Stomach smooth muscle (tissue), 2 donors: ENCODE measurements around the gene OSBPL1A.

Source experiments
- H3K27ac ChIP-seq: one replicate; pipeline ENCODE4 v1.7.0; 2013; ENCODE audit warnings: mild to moderate bottlenecking, low read length, inconsistent platforms
- H3K27me3 ChIP-seq, 2 donors: one replicate each; pipeline ENCODE4 v1.7.0; 2013; ENCODE audit warnings: low read length in 2 of 2; ENCODE audit not compliant: insufficient read depth in 2 of 2, control insufficient read depth in 1 of 2
- H3K36me3 ChIP-seq, 2 donors: one replicate each; pipeline ENCODE4 v1.7.0; 2013; ENCODE audit warnings: low read length in 2 of 2; ENCODE audit not compliant: control insufficient read depth in 2 of 2, insufficient read depth in 2 of 2
- H3K4me1 ChIP-seq: one replicate; pipeline ENCODE4 v1.7.0; 2013; ENCODE audit warnings: low read length; ENCODE audit not compliant: control insufficient read depth, insufficient read depth
- H3K4me3 ChIP-seq, 2 donors: one replicate each; pipeline ENCODE4 v1.7.0; 2013; ENCODE audit warnings: low read length in 2 of 2
- H3K9ac ChIP-seq, 2 donors: one replicate each; pipeline ENCODE4 v1.7.0; 2013; ENCODE audit warnings: low read length in 2 of 2, mild to moderate bottlenecking in 1 of 2
- H3K9me3 ChIP-seq, 2 donors: one replicate each; pipeline ENCODE4 v1.7.0; 2013; ENCODE audit warnings: low read length in 2 of 2; ENCODE audit not compliant: control insufficient read depth in 2 of 2
- donor health status: healthy.
- donor health status: Pancreatic carcinoma.

The OSBPL1A gene

GRCh38 chr18:24189007-24189528 is 208.6 kb downstream of the OSBPL1A start:
- no peak overlapping the region for H3K27ac ChIP-seq
- H3K36me3 ChIP-seq: peaks cover 0 to 2% of the 10 kb centered on the region in 2 donors
- H3K27me3 ChIP-seq: no peaks in the 10 kb centered on the region
- H3K9ac ChIP-seq: no peak overlapping the region
- H3K4me1 ChIP-seq: peaks cover 2% of the 10 kb centered on the region
- H3K9me3 ChIP-seq: no peaks in the 10 kb centered on the region
- H3K4me3 ChIP-seq: no peak overlapping the region

GRCh38 chr18:24188120-24188519 is 209.5 kb downstream of the OSBPL1A start:
- Histone ChIP-seq H3K36me3 (peaks cover 0 to 2% of the 10 kb centered on the region in 2 donors), H3K9me3 (no peaks in the 10 kb centered on the region), H3K4me1 (peaks cover 2% of the 10 kb centered on the region), H3K4me3 (no peak overlapping the region), H3K27me3 (no peaks in the 10 kb centered on the region), H3K27ac (no peak overlapping the region), H3K9ac (no peak overlapping the region)

- no peak overlapping the region for H3K4me3 ChIP-seq
- H3K9me3 ChIP-seq: no peaks in the 10 kb centered on the region
- H3K27me3 ChIP-seq: no peaks in the 10 kb centered on the region
- no peak overlapping the region for H3K9ac ChIP-seq
- H3K4me1 ChIP-seq: peaks cover 2% of the 10 kb centered on the region
- H3K27ac ChIP-seq: no peak overlapping the region
- peaks cover 0 to 2% of the 10 kb centered on the region in 2 donors for H3K36me3 ChIP-seq
These were observed 209.9 kb downstream of the OSBPL1A start for GRCh38 chr18:24187689-24188088.

- H3K9me3 ChIP-seq: no peaks in the 10 kb centered on the region
- no peak overlapping the region for H3K9ac ChIP-seq
- no peak overlapping the region for H3K27ac ChIP-seq
- H3K4me3 ChIP-seq: no peak overlapping the region
- no peaks in the 10 kb centered on the region for H3K27me3 ChIP-seq
- peaks cover 0 to 2% of the 10 kb centered on the region in 2 donors for H3K36me3 ChIP-seq
- peaks cover 2% of the 10 kb centered on the region for H3K4me1 ChIP-seq
These were observed 210.6 kb downstream of the OSBPL1A start for GRCh38 chr18:24187049-24187448.

- peaks cover 2% of the 10 kb centered on the region for H3K4me1 ChIP-seq
- H3K27me3 ChIP-seq: no peaks in the 10 kb centered on the region
- H3K4me3 ChIP-seq: no peak overlapping the region
- no peaks in the 10 kb centered on the region for H3K9me3 ChIP-seq
- no peak overlapping the region for H3K27ac ChIP-seq
- H3K9ac ChIP-seq: no peak overlapping the region
- H3K36me3 ChIP-seq: peaks cover 0 to 8% of the 10 kb centered on the region in 2 donors
These were observed 211.8 kb downstream of the OSBPL1A start for GRCh38 chr18:24185805-24186204.

- H3K36me3 ChIP-seq: peaks cover 3 to 7% of the 10 kb centered on the region in 2 donors
- H3K9me3 ChIP-seq: no peaks in the 10 kb centered on the region
- H3K27ac ChIP-seq: no peak overlapping the region
- H3K9ac ChIP-seq: no peak overlapping the region
- no peak overlapping the region for H3K4me3 ChIP-seq
- no peaks in the 10 kb centered on the region for H3K27me3 ChIP-seq
- no peaks in the 10 kb centered on the region for H3K4me1 ChIP-seq
These were observed 215.8 kb downstream of the OSBPL1A start for GRCh38 chr18:24181806-24182205.

GRCh38 chr18:24180048-24180447 is 217.6 kb downstream of the OSBPL1A start:
- Histone ChIP-seq H3K4me3 (no peak overlapping the region), H3K9ac (no peak overlapping the region), H3K36me3 (peaks cover 3 to 9% of the 10 kb centered on the region in 2 donors), H3K27me3 (no peaks in the 10 kb centered on the region), H3K27ac (no peak overlapping the region), H3K4me1 (peaks cover 2% of the 10 kb centered on the region), H3K9me3 (no peaks in the 10 kb centered on the region)

- no peaks in the 10 kb centered on the region for H3K27me3 ChIP-seq
- peaks cover 2% of the 10 kb centered on the region for H3K4me1 ChIP-seq
- H3K9me3 ChIP-seq: no peaks in the 10 kb centered on the region
- H3K36me3 ChIP-seq: peaks cover 3 to 13% of the 10 kb centered on the region in 2 donors
- H3K27ac ChIP-seq: no peak overlapping the region
- H3K4me3 ChIP-seq: no peak overlapping the region
- no peak overlapping the region for H3K9ac ChIP-seq
These were observed 220.0 kb downstream of the OSBPL1A start for GRCh38 chr18:24177499-24178133.

GRCh38 chr18:24176727-24177416 is 220.8 kb downstream of the OSBPL1A start:
- Histone ChIP-seq H3K4me1 (peaks cover 2% of the 10 kb centered on the region), H3K27me3 (no peaks in the 10 kb centered on the region), H3K27ac (no peak overlapping the region), H3K9ac (no peak overlapping the region), H3K36me3 (peaks cover 3 to 15% of the 10 kb centered on the region in 2 donors), H3K4me3 (no peak overlapping the region), H3K9me3 (no peaks in the 10 kb centered on the region)

- Histone ChIP-seq H3K4me1 (peaks cover 2% of the 10 kb centered on the region), H3K36me3 (peaks cover 1 to 24% of the 10 kb centered on the region in 2 donors), H3K27me3 (no peaks in the 10 kb centered on the region), H3K9ac (no peak overlapping the region), H3K9me3 (no peaks in the 10 kb centered on the region), H3K4me3 (no peak overlapping the region), H3K27ac (no peak overlapping the region)
These were observed 223.6 kb downstream of the OSBPL1A start for GRCh38 chr18:24173997-24174396.

- Histone ChIP-seq H3K36me3 (peaks cover 31 to 45% of the 10 kb centered on the region in 2 donors), H3K4me3 (no peak overlapping the region), H3K9ac (no peak overlapping the region), H3K4me1 (no peaks in the 10 kb centered on the region), H3K9me3 (no peaks in the 10 kb centered on the region), H3K27me3 (no peaks in the 10 kb centered on the region), H3K27ac (no peak overlapping the region)
These were observed 227.3 kb downstream of the OSBPL1A start for GRCh38 chr18:24170360-24170759.
